NCI-H146 (cell line): ENCODE measurements around the gene GALNT12.
A peak's percentile ranks its signal among the peaks of the same experiment; 100 is the strongest.

Source experiments
- DNase-seq: peaks from one replicate; lab custom pipeline; 2025; lab: John Stamatoyannopoulos, UW

Gene GALNT12

GRCh38 chr9:98860871-98861293 lies 53.4 kb downstream of the GALNT12 start:
- DNase-seq: peak; percentile 1

- no peak for DNase-seq
These were observed 54.5 kb downstream of the GALNT12 start for GRCh38 chr9:98861781-98862504.

- DNase-seq: no peak
These were observed 55.5 kb downstream of the GALNT12 start for GRCh38 chr9:98862936-98863335.

- DNase-seq: no peak
These were observed 57.1 kb downstream of the GALNT12 start for GRCh38 chr9:98864281-98865174.

GRCh38 chr9:98865284-98865875 lies 57.9 kb downstream of the GALNT12 start:
- DNase-seq: no peak

GRCh38 chr9:98866435-98867102 lies 59.1 kb downstream of the GALNT12 start:
- DNase-seq: no peak

GRCh38 chr9:98867103-98867428 lies 59.6 kb downstream of the GALNT12 start:
- no peak for DNase-seq

- DNase-seq: no peak
These were observed 60.1 kb downstream of the GALNT12 start for GRCh38 chr9:98867429-98868168.

GRCh38 chr9:98869078-98869745 lies 61.7 kb downstream of the GALNT12 start:
- DNase-seq: no peak

- no peak for DNase-seq
These were observed 62.4 kb downstream of the GALNT12 start for GRCh38 chr9:98869866-98870265.

- no peak for DNase-seq
These were observed 63.5 kb downstream of the GALNT12 start for GRCh38 chr9:98870782-98871557.

- no peak for DNase-seq
These were observed 64.1 kb downstream of the GALNT12 start for GRCh38 chr9:98871558-98872065.

- no peak for DNase-seq
These were observed 66.1 kb downstream of the GALNT12 start for GRCh38 chr9:98873526-98873925.

GRCh38 chr9:98873951-98874371 lies 66.5 kb downstream of the GALNT12 start:
- DNase-seq: no peak

GRCh38 chr9:98874721-98875255 lies 67.3 kb downstream of the GALNT12 start:
- no peak for DNase-seq

- DNase-seq: no peak
These were observed 68.1 kb downstream of the GALNT12 start for GRCh38 chr9:98875536-98875935.

- peak; percentile 2 for DNase-seq
These were observed 69.8 kb downstream of the GALNT12 start for GRCh38 chr9:98877311-98877710.

- DNase-seq: no peak
These were observed 71.9 kb downstream of the GALNT12 start for GRCh38 chr9:98879094-98879962.

GRCh38 chr9:98879963-98880310 lies 72.5 kb downstream of the GALNT12 start:
- no peak for DNase-seq
